SJSA1 (cell line): Measurements from ENCODE around the gene SAMD4A. TPM values are rescaled to one million over a fixed set of nuclear protein-coding genes. Genes with fewer than 3 reads are reported as not detected.

Experiments used
- DNase-seq, 2 experiments: peaks; one replicate each; pipeline ENCODE4 v3.0.0-alpha.2; 2015 to 2020; ENCODE audit warnings: low spot score in 2 of 2, low read depth in 1 of 2
- H3K27ac ChIP-seq: fragments of 250-450 bp; sonication (Bioruptor Pico); 2 replicates; pipeline ENCODE4 v1.5.1; 2020; ENCODE audit warnings: mild to moderate bottlenecking, moderate library complexity
- H3K27me3 ChIP-seq: fragments of 250-450 bp; sonication (Bioruptor Pico); replicated peaks from 2 replicates; pipeline ENCODE4 v1.5.1; 2020; ENCODE audit warnings: mild to moderate bottlenecking, moderate library complexity
- H3K36me3 ChIP-seq: fragments of 250-450 bp; sonication (Bioruptor Pico); 2 replicates; pipeline ENCODE4 v1.5.1; 2020; ENCODE audit warnings: mild to moderate bottlenecking
- H3K4me1 ChIP-seq: fragments of 250-450 bp; sonication (Bioruptor Pico); replicated peaks from 2 replicates; pipeline ENCODE4 v1.6.1; 2021; ENCODE audit warnings: mild to moderate bottlenecking
- H3K4me3 ChIP-seq: fragments of 250-450 bp; sonication (Bioruptor Pico); 2 replicates; pipeline ENCODE4 v1.5.1; 2020; ENCODE audit warnings: mild to moderate bottlenecking
- H3K9me3 ChIP-seq: fragments of 250-450 bp; sonication (Bioruptor Pico); replicated peaks from 2 replicates; pipeline ENCODE4 v1.5.1; 2020; ENCODE audit warnings: mild to moderate bottlenecking
- total RNA-seq: library from RNA; depleted of rRNA; stranded (reverse); fragments of >200 nt; shearing (Covaris generic); gene quantifications from 2 replicates; pipeline ENCODE4 v1.2.3, GENCODE V29; 2014

Gene SAMD4A
- total RNA-seq, 1 experiment from 2014 or later, result 31.6 TPM

DNA sequence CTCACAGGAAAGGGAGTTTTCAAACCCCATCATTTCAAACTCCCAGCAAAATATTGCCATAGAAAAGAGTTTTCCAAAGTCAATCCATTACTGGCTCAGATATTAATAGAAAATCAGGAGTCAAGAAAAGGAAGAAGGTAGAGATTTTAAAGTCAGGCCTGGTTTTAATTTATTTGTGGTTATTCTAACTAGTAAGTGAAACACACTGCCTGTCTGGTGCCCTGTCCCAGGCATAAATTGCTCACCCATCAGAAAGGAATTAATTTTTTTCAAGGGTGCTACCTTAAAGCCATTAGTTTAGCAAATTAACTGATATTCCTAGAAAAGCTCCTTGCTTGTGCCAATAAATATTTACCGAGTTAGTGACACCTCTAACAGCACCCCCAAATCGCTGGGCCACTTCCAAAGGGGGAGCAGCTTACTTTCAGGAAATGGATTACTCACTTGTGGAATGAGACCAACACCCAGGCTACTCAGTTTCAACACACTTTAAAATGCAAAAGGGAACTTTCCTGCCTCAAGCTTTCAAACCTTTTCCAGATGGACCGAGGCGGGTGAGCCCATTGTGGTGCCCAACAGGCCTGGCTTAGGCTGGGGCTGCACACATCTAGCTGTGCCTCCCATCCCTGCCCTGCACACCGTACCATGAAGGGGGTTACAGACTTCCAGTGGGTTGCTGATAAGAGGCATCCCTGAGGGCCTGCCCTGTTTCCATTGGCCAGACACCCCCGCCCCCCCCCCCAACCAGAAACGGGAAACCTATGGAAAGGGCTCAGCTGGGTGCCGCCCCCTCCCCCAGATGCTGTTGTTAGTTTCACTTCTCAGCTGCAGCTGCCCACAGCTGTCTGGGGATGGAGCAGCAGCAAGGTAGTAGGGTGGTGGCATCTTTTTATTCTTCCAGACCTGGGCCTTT lies 117.2 kb downstream of the SAMD4A start:
- H3K4me1 ChIP-seq, result peaks cover 70% of the 10 kb centered on the region
- no peaks in the 10 kb centered on the region for H3K27me3 ChIP-seq
- DNase-seq, result peak in 1 of 2 experiments; percentile 44
- H3K4me3 ChIP-seq, result no peak overlapping the region
- 0 out of 2 replicates have a peak, but pooled peaks cover 3% of the 10 kb centered on the region for H3K36me3 ChIP-seq
- H3K27ac ChIP-seq, result peak overlapping the region; percentile 34; the same call in 1 of the 2 replicates
- H3K9me3 ChIP-seq, result no peaks in the 10 kb centered on the region

- DNase-seq, result no peak
- H3K27ac ChIP-seq, result peak overlapping the region; percentile 75
- no peaks in the 10 kb centered on the region for H3K27me3 ChIP-seq
- peaks cover 67% of the 10 kb centered on the region for H3K4me1 ChIP-seq
- H3K36me3 ChIP-seq, result 0 out of 2 replicates have a peak, but pooled peaks cover 3% of the 10 kb centered on the region
- H3K9me3 ChIP-seq, result no peaks in the 10 kb centered on the region
- H3K4me3 ChIP-seq, result no peak overlapping the region
These were observed 118.4 kb downstream of the SAMD4A start for GRCh38 chr14:54685286-54685845.

DNA sequence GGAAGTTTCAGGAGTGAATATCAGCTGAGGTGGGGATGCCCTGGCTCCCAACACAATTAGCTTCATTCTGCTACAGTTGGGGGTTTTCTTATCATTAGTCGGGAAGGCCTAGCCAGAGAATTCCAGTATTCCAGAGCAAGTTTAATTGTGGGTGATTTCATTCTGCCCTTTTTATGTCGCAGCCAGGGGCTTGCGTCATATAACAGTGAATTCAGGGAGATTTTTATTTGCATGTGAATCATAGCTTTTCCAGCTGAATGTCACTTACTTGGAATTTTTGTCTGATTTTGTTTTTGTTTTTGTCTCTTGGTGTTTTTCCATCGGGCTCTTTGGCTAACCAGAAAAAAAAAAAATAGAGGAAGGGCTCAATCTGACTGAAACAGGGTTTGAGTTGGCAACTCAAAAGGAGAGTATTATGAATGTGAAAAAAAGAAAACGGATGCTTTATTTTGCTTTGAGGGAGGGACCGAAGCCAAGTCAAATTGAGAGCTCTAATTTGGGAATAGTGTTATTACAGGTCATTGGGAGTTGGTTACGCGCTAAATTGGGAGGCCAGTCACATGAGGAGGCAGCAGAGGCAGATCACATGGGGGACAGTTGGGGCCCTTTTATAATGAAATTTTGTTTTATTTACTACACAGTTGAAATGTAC lies 119.4 kb downstream of the SAMD4A start:
- no peak overlapping the region for H3K4me3 ChIP-seq
- no peaks in the 10 kb centered on the region for H3K9me3 ChIP-seq
- 0 out of 2 replicates have a peak, but pooled peaks cover 3% of the 10 kb centered on the region for H3K36me3 ChIP-seq
- peaks cover 65% of the 10 kb centered on the region for H3K4me1 ChIP-seq
- no peaks in the 10 kb centered on the region for H3K27me3 ChIP-seq
- H3K27ac ChIP-seq, result peak overlapping the region; percentile 75
- DNase-seq, result peak; percentile 53 to 86

- Histone ChIP-seq H3K36me3 (0 out of 2 replicates have a peak, but pooled peaks cover 3% of the 10 kb centered on the region), H3K27me3 (no peaks in the 10 kb centered on the region), H3K27ac (peak overlapping the region; percentile 75), H3K4me1 (peaks cover 62% of the 10 kb centered on the region), H3K4me3 (no peak overlapping the region), H3K9me3 (no peaks in the 10 kb centered on the region)
- DNase-seq, result no peak
These were observed 120.2 kb downstream of the SAMD4A start for GRCh38 chr14:54686871-54687749.

GRCh38 chr14:54687750-54688119 lies 120.8 kb downstream of the SAMD4A start:
- Histone ChIP-seq H3K36me3 (0 out of 2 replicates have a peak, but pooled peaks cover 3% of the 10 kb centered on the region), H3K27ac (no peak overlapping the region; the same call in 1 of the 2 replicates), H3K27me3 (no peaks in the 10 kb centered on the region), H3K4me1 (peaks cover 62% of the 10 kb centered on the region), H3K9me3 (no peaks in the 10 kb centered on the region), H3K4me3 (no peak overlapping the region)
- DNase-seq, result no peak

- H3K4me1 ChIP-seq, result peaks cover 64% of the 10 kb centered on the region
- H3K36me3 ChIP-seq, result 0 out of 2 replicates have a peak, but pooled peaks cover 3% of the 10 kb centered on the region
These were observed 121.3 kb downstream of the SAMD4A start for GRCh38 chr14:54688229-54688628.

GRCh38 chr14:54689928-54690327 lies 123.0 kb downstream of the SAMD4A start:
- Histone ChIP-seq H3K27me3 (no peaks in the 10 kb centered on the region), H3K36me3 (0 out of 2 replicates have a peak, but pooled peaks cover 3% of the 10 kb centered on the region), H3K9me3 (no peaks in the 10 kb centered on the region), H3K4me1 (peaks cover 48% of the 10 kb centered on the region), H3K27ac (no peak overlapping the region), H3K4me3 (no peak overlapping the region)
- DNase-seq, result no peak

More at GRCh38 chr14:54688229-54688628, 121.3 kb downstream of the SAMD4A start:
- Histone ChIP-seq H3K9me3 (no peaks in the 10 kb centered on the region), H3K27ac (no peak overlapping the region), H3K4me3 (no peak overlapping the region), H3K27me3 (no peaks in the 10 kb centered on the region)
- no peak for DNase-seq

DNA sequence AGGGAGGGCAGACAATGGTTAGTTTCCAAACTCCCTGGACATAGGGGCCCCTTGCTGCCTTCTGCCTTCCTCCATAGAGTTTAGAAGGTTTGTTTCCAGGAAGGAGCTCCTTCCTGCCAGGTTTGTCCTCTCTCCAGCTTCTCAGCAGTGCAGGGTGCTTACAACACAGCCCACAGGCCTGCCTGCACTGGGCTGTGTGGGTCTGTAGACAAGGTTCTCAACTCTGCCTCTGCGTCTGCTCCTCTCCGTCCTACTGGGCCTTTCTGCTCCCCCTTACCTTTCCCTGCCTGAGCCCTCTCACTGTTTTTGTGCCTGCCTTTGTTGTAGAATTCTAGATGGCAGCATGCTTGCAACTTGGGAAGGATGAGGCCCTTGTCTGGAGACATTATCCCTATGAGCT lies 124.0 kb downstream of the SAMD4A start:
- Histone ChIP-seq H3K4me1 (peaks cover 38% of the 10 kb centered on the region), H3K27me3 (no peaks in the 10 kb centered on the region), H3K9me3 (no peaks in the 10 kb centered on the region), H3K4me3 (no peak overlapping the region), H3K36me3 (no peaks in the 10 kb centered on the region), H3K27ac (no peak overlapping the region)
- no peak for DNase-seq

GRCh38 chr14:54691525-54692283 lies 124.8 kb downstream of the SAMD4A start:
- peak; percentile 72 to 75 for DNase-seq
- peaks cover 30% of the 10 kb centered on the region for H3K4me1 ChIP-seq
- no peak overlapping the region for H3K27ac ChIP-seq
- H3K27me3 ChIP-seq, result no peaks in the 10 kb centered on the region
- H3K36me3 ChIP-seq, result 0 out of 2 replicates have a peak, but pooled peaks cover under 1% of the 10 kb centered on the region
- no peaks in the 10 kb centered on the region for H3K9me3 ChIP-seq
- no peak overlapping the region for H3K4me3 ChIP-seq

GRCh38 chr14:54692284-54692772 lies 125.4 kb downstream of the SAMD4A start:
- Histone ChIP-seq H3K4me3 (no peak overlapping the region), H3K27me3 (no peaks in the 10 kb centered on the region), H3K36me3 (0 out of 2 replicates have a peak, but pooled peaks cover 2% of the 10 kb centered on the region), H3K4me1 (peaks cover 24% of the 10 kb centered on the region), H3K9me3 (no peaks in the 10 kb centered on the region), H3K27ac (peak overlapping the region; percentile 8; the same call in 1 of the 2 replicates)
- DNase-seq, result no peak

DNA sequence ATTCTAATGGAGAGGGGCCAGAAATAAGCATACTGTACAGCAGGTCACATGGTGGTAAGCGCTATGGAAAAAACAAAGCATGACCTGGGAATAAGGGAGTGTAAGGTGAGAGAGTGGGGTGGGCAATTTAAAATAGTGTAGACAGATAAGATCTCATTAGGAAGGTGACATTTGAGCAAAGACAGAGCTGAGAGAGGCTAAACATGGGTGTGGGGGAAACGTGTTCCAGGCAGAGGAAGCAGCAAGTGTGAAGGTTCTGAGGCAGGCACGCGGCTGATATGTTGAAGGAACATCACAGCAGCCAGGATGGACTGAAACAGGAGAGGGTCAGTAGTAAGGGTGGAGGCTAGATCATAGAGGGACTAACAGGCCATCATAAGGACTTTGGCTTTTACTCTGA lies 126.8 kb downstream of the SAMD4A start:
- H3K4me1 ChIP-seq, result peaks cover 16% of the 10 kb centered on the region
- H3K4me3 ChIP-seq, result no peak overlapping the region
- no peaks in the 10 kb centered on the region for H3K9me3 ChIP-seq
- H3K36me3 ChIP-seq, result 0 out of 2 replicates have a peak, but pooled peaks cover 2% of the 10 kb centered on the region
- H3K27me3 ChIP-seq, result no peaks in the 10 kb centered on the region
- H3K27ac ChIP-seq, result no peak overlapping the region
- DNase-seq, result no peak

GRCh38 chr14:54695196-54695595 lies 128.3 kb downstream of the SAMD4A start:
- Histone ChIP-seq H3K4me1 (peaks cover 16% of the 10 kb centered on the region), H3K4me3 (no peak overlapping the region), H3K9me3 (no peaks in the 10 kb centered on the region), H3K27ac (no peak overlapping the region), H3K27me3 (no peaks in the 10 kb centered on the region), H3K36me3 (0 out of 2 replicates have a peak, but pooled peaks cover 2% of the 10 kb centered on the region)
- DNase-seq, result no peak
